Measurements from ENCODE around the gene CAMK4. TPM values are rescaled to one million over a fixed set of nuclear protein-coding genes. Genes with fewer than 3 reads are reported as not detected.

The CAMK4 gene
- total RNA-seq, 1 donor from 2014 or later = 0.72 TPM

DNA sequence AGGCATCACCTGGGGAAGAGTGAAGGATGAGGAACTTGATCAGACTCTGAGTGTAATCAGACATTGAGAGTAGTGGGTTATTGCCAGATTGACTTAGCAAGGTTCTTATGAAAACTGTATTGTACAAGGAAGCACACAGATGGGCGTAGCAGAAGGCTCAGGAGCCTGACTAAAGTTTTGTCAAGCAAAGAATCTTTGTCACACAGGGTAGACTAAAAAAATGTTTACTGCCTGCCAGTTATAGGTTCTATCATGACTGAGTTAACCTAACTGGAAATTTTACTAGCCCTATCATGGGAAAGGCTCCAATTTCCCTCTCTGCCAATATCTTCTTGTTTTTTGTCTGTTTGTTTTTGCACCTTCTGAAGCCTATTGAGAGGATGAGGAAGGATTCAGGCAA lies 19.1 kb downstream of the CAMK4 start:
- Mint-ChIP-seq H3K4me1 (ENCODE audit: low read depth) (no peaks in the 10 kb centered on the region), H3K36me3 (ENCODE audit: low read depth) (no peaks in the 10 kb centered on the region), H3K9me3 (ENCODE audit: low read depth) (no peaks in the 10 kb centered on the region), H3K4me3 (ENCODE audit: unreplicated experiment) (no peak overlapping the region), H3K27me3 (ENCODE audit: low read depth) (peaks cover 37% of the 10 kb centered on the region), H3K27ac (ENCODE audit: unreplicated experiment) (no peak overlapping the region)
- no peak for DNase-seq (ENCODE audit: low spot score)
- TF ChIP-seq, protein P1, sequence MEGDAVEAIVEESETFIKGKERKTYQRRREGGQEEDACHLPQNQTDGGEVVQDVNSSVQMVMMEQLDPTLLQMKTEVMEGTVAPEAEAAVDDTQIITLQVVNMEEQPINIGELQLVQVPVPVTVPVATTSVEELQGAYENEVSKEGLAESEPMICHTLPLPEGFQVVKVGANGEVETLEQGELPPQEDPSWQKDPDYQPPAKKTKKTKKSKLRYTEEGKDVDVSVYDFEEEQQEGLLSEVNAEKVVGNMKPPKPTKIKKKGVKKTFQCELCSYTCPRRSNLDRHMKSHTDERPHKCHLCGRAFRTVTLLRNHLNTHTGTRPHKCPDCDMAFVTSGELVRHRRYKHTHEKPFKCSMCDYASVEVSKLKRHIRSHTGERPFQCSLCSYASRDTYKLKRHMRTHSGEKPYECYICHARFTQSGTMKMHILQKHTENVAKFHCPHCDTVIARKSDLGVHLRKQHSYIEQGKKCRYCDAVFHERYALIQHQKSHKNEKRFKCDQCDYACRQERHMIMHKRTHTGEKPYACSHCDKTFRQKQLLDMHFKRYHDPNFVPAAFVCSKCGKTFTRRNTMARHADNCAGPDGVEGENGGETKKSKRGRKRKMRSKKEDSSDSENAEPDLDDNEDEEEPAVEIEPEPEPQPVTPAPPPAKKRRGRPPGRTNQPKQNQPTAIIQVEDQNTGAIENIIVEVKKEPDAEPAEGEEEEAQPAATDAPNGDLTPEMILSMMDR (IDR thresholded peaks at IDR 0.05) = no peak

- DNase-seq (ENCODE audit: low spot score) = no peak
- Mint-ChIP-seq H3K4me3 (ENCODE audit: unreplicated experiment) (no peak overlapping the region), H3K4me1 (ENCODE audit: low read depth) (no peaks in the 10 kb centered on the region), H3K36me3 (ENCODE audit: low read depth) (no peaks in the 10 kb centered on the region), H3K27ac (ENCODE audit: unreplicated experiment) (no peak overlapping the region), H3K27me3 (ENCODE audit: low read depth) (peaks cover 44% of the 10 kb centered on the region), H3K9me3 (ENCODE audit: low read depth) (no peaks in the 10 kb centered on the region)
- TF ChIP-seq, protein P1 (IDR thresholded peaks at IDR 0.05) = no peak
These were observed 21.5 kb downstream of the CAMK4 start for GRCh38 chr5:111245654-111246053.

- Mint-ChIP-seq H3K27me3 (ENCODE audit: low read depth) (peaks cover 46% of the 10 kb centered on the region), H3K9me3 (ENCODE audit: low read depth) (no peaks in the 10 kb centered on the region), H3K4me3 (ENCODE audit: unreplicated experiment) (no peak overlapping the region), H3K36me3 (ENCODE audit: low read depth) (no peaks in the 10 kb centered on the region), H3K27ac (ENCODE audit: unreplicated experiment) (no peak overlapping the region), H3K4me1 (ENCODE audit: low read depth) (no peaks in the 10 kb centered on the region)
- no peak for DNase-seq (ENCODE audit: low spot score)
- TF ChIP-seq, protein P1 (IDR thresholded peaks at IDR 0.05) = no peak
These were observed 22.3 kb downstream of the CAMK4 start for GRCh38 chr5:111246459-111246858.

GRCh38 chr5:111248571-111248970 lies 24.4 kb downstream of the CAMK4 start:
- Mint-ChIP-seq H3K9me3 (ENCODE audit: low read depth) (no peaks in the 10 kb centered on the region), H3K4me1 (ENCODE audit: low read depth) (no peaks in the 10 kb centered on the region), H3K4me3 (ENCODE audit: unreplicated experiment) (no peak overlapping the region)

DNA sequence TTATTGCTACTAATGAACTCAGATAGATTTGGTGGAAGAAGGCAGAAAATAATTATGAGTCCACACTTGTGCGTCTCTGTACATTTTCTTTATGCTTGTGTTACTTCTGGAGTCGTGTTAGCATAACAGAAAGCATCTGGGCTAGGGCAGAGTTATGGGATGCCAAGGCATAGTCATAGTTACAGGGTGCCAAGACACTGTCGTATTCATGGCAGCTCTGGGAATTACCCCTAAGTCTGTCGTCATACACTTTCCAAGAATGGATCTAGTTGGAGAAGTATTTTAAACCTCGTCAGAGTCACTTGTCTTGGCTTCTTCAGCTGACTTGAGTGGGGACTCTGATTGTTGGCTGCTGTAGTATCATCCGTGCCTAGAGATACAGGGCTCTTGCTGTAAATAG lies 27.7 kb downstream of the CAMK4 start:
- TF ChIP-seq, protein P1 (IDR thresholded peaks at IDR 0.05) = no peak
- no peak for DNase-seq (ENCODE audit: low spot score)

More at GRCh38 chr5:111248571-111248970, 24.4 kb downstream of the CAMK4 start:
- peaks cover 37% of the 10 kb centered on the region for H3K27me3 Mint-ChIP-seq (ENCODE audit: low read depth)
- H3K36me3 Mint-ChIP-seq (ENCODE audit: low read depth) = no peaks in the 10 kb centered on the region
- TF ChIP-seq, protein P1 (IDR thresholded peaks at IDR 0.05) = no peak
- DNase-seq (ENCODE audit: low spot score) = no peak
- no peak overlapping the region for H3K27ac Mint-ChIP-seq (ENCODE audit: unreplicated experiment)

More for the DNA sequence above, 27.7 kb downstream of the CAMK4 start:
- H3K4me3 Mint-ChIP-seq (ENCODE audit: unreplicated experiment) = no peak overlapping the region
- no peaks in the 10 kb centered on the region for H3K36me3 Mint-ChIP-seq (ENCODE audit: low read depth)
- H3K27me3 Mint-ChIP-seq (ENCODE audit: low read depth) = peaks cover 28% of the 10 kb centered on the region
- H3K4me1 Mint-ChIP-seq (ENCODE audit: low read depth) = no peaks in the 10 kb centered on the region
- H3K27ac Mint-ChIP-seq (ENCODE audit: unreplicated experiment) = no peak overlapping the region
- H3K9me3 Mint-ChIP-seq (ENCODE audit: low read depth) = peaks cover 2% of the 10 kb centered on the region

Measured in chondrocyte (in vitro differentiated cells).